Neuron (in vitro differentiated cells): ENCODE measurements around the gene DPP7.

Source experiments
- H2AFZ ChIP-seq: one replicate; pipeline ENCODE4 v1.6.1; 2013; ENCODE audit warnings: low read depth, mild to moderate bottlenecking, inconsistent platforms, low read length, moderate library complexity
- H3K27me3 ChIP-seq: one replicate; pipeline ENCODE4 v1.6.1; 2013; ENCODE audit warnings: low read length; ENCODE audit not compliant: insufficient read depth
- H3K36me3 ChIP-seq: one replicate; pipeline ENCODE4 v1.6.1; 2013; ENCODE audit warnings: low read length; ENCODE audit not compliant: insufficient read depth
- H3K4me1 ChIP-seq: one replicate; pipeline ENCODE4 v1.6.1; 2013; ENCODE audit warnings: low read length; ENCODE audit not compliant: insufficient read depth
- H3K4me3 ChIP-seq: 2 replicates; pipeline ENCODE4 v1.5.1; 2013; ENCODE audit warnings: mild to moderate bottlenecking, low read length, moderate library complexity
- H3K9me3 ChIP-seq: one replicate; pipeline ENCODE4 v1.6.1; 2013; ENCODE audit warnings: low read length

DPP7 gene

DNA sequence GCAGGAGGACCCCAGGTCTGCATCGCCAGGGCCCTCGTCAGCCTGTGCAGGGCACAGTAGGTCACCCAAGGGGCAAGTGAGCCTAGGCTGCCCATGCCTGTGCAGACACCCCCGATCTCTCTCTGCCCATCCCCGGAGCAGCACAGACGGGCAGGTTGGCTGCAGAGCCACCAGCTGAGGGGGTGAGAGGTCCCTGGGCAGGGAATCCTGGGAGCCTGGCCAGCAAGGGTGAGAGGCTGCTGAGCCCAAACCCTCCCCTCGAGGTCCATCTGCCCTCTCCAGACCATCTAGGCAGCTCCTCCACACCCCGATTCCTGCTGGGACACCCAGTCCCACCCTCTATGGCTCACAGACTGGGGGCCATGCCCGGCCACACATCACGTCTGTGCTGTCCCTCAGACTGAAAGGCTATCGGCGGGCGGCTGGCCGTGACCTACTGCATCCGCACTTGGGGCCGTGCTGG, 2.8 kb upstream of the DPP7 start:
- no peak overlapping the region for H3K4me3 ChIP-seq
- H3K27me3 ChIP-seq, result no peaks in the 10 kb centered on the region
- no peaks in the 10 kb centered on the region for H3K36me3 ChIP-seq
- H3K9me3 ChIP-seq, result no peaks in the 10 kb centered on the region
- H3K4me1 ChIP-seq, result peaks cover 20% of the 10 kb centered on the region
- no peak overlapping the region for H2AFZ ChIP-seq

- Histone ChIP-seq H2AFZ (no peak overlapping the region), H3K27me3 (no peaks in the 10 kb centered on the region), H3K4me1 (peaks cover 18% of the 10 kb centered on the region), H3K36me3 (no peaks in the 10 kb centered on the region), H3K4me3 (no peak overlapping the region), H3K9me3 (no peaks in the 10 kb centered on the region)
These were observed 2.2 kb upstream of the DPP7 start for GRCh38 chr9:137116728-137117127.

GRCh38 chr9:137116027-137116507, 1.5 kb upstream of the DPP7 start:
- no peaks in the 10 kb centered on the region for H3K36me3 ChIP-seq
- H2AFZ ChIP-seq, result no peak overlapping the region
- peaks cover 16% of the 10 kb centered on the region for H3K4me1 ChIP-seq
- no peaks in the 10 kb centered on the region for H3K27me3 ChIP-seq
- H3K9me3 ChIP-seq, result no peaks in the 10 kb centered on the region
- no peak overlapping the region for H3K4me3 ChIP-seq

GRCh38 chr9:137115394-137116026, 977 bp upstream of the DPP7 start:
- peaks cover 16% of the 10 kb centered on the region for H3K4me1 ChIP-seq
- H3K27me3 ChIP-seq, result no peaks in the 10 kb centered on the region
- no peak overlapping the region for H3K4me3 ChIP-seq
- H2AFZ ChIP-seq, result no peak overlapping the region
- H3K9me3 ChIP-seq, result no peaks in the 10 kb centered on the region
- no peaks in the 10 kb centered on the region for H3K36me3 ChIP-seq

- Histone ChIP-seq H3K4me1 (peaks cover 16% of the 10 kb centered on the region), H2AFZ (no peak overlapping the region), H3K27me3 (no peaks in the 10 kb centered on the region), H3K9me3 (no peaks in the 10 kb centered on the region), H3K4me3 (no peak overlapping the region), H3K36me3 (peaks cover 9% of the 10 kb centered on the region)
These were observed 317 bp downstream of the DPP7 start for GRCh38 chr9:137114220-137114612.

DNA sequence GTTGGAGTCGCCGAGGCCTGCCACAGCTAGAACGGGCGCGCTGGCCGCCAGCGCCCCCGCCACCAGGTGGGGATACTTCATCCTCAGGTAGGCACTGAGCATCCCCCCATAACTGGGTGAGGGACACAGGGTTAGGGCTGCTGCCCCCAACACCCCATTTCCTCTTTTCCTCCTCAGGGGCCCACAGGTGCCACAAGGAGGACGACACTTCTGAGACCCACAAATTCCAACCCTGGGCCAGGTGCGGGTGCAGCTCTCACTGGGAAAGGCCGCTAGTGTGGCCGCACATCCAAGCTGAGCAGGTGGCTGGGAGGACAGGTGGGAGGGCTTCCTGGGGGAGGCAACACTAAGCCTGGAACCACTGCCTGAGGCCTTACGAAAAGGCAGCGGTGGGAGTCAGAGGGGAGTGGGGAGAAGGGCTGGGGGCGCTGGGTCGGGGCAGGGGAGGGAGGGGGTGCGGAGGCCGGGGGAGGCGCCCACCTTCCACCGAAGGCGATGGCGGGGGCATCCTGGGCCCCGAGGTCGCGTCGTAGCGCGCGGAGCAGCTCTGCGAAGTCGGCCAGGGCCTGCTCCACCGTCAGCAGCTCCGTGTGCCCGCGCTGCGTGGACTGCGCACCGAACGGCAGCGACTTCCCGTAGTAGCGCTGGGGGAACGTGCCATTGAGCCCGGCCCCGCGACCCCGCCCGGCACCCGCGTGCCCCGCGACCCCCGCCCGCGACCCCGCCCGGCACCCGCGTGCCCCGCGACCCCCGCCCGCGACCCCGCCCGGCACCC, 961 bp downstream of the DPP7 start:
- H3K4me1 ChIP-seq, result peaks cover 16% of the 10 kb centered on the region
- no peak overlapping the region for H2AFZ ChIP-seq
- no peaks in the 10 kb centered on the region for H3K27me3 ChIP-seq
- H3K36me3 ChIP-seq, result peaks cover 15% of the 10 kb centered on the region
- H3K9me3 ChIP-seq, result no peaks in the 10 kb centered on the region
- no peak overlapping the region for H3K4me3 ChIP-seq

DNA sequence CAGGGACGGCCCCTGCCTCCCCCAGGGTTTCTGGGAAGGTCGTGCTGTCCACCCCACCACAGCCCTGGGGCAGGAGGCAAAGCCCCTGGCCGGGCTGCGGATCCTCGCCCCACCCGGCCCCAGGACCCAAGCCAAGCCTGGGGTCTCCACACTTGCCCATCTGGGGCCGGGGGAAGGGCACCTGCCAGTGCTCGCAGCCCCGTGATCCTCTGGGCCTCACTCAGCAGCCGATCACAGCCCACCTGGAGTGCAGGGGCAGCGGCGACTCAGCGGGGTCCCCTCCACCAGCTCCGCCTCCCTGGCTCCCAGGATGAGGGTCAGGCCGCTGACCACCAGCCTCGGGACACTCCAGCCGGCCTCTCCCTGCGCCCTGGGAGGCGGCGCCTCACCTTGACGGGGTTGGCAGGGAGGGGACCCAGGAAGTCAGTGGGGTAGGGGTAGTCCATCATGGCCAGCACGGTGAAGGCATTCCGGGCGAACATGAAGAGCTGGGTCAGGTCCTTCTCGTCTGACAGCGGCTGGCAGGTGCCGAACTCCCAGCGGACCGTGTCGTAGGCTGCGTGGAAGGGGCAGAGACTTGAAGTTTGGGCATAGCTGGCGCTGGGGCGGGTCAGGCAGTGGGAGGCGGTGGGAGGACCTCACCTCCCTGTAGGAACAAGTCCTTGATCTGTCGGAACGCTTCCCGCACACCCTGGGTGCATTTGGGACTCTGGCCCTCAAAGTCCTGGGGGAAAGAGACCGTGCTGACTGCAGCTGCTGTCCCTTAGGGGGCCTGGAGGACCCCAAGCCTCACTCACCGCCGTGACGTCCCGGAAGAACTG, 1.8 kb downstream of the DPP7 start:
- Histone ChIP-seq H3K4me3 (no peak overlapping the region), H3K27me3 (no peaks in the 10 kb centered on the region), H3K36me3 (peaks cover 20% of the 10 kb centered on the region), H2AFZ (no peak overlapping the region), H3K9me3 (no peaks in the 10 kb centered on the region), H3K4me1 (peaks cover 16% of the 10 kb centered on the region)

GRCh38 chr9:137111788-137112563, 2.6 kb downstream of the DPP7 start:
- Histone ChIP-seq H2AFZ (no peak overlapping the region), H3K4me3 (no peak overlapping the region), H3K27me3 (no peaks in the 10 kb centered on the region), H3K36me3 (peaks cover 28% of the 10 kb centered on the region), H3K9me3 (no peaks in the 10 kb centered on the region), H3K4me1 (peaks cover 10% of the 10 kb centered on the region)

- H3K4me1 ChIP-seq, result peaks cover 4% of the 10 kb centered on the region
- peaks cover 34% of the 10 kb centered on the region for H3K36me3 ChIP-seq
- no peaks in the 10 kb centered on the region for H3K27me3 ChIP-seq
- no peaks in the 10 kb centered on the region for H3K9me3 ChIP-seq
- no peak overlapping the region for H3K4me3 ChIP-seq
- no peak overlapping the region for H2AFZ ChIP-seq
These were observed 3.4 kb downstream of the DPP7 start for GRCh38 chr9:137110911-137111787.

DNA sequence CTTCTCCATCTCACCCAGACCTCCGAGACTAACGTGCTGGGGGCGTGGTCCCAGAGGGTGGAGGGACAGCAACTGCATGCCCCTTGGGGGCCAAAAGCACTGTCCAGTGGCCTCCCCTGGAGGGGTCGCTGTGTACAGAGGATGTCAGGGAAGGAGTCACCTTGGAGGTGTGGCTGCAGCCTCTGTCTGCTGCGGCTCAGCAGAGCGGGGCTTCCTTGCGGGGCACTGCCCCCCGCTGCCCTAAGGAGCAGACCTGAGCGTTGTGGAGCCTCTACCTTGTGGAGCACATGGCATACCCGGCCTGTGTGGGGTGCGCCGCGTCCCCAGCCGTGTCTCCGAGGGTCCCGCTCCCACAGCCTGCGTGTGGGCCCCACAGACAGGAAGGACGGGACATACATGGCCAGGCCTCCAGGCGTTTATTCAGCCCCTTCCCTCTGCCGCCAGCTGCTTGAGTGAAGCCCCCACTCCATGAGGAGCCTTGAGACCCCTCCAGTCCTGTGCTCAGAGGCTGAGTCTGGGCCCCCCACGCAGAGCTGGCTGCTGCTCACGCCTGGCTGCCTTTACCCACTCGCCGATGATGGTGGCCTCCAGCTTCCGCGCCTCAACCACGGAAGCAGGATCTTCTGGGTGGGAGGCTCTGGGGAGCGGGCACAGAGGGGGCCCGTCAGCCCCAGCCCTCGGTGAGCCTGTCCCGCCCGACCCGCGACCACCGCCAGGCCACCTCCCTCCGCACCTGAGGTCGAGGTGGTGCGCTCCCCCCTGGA, 4.2 kb downstream of the DPP7 start:
- Histone ChIP-seq H3K4me1 (no peaks in the 10 kb centered on the region), H3K9me3 (no peaks in the 10 kb centered on the region), H3K27me3 (no peaks in the 10 kb centered on the region), H2AFZ (no peak overlapping the region), H3K36me3 (peaks cover 42% of the 10 kb centered on the region), H3K4me3 (no peak overlapping the region)

DNA sequence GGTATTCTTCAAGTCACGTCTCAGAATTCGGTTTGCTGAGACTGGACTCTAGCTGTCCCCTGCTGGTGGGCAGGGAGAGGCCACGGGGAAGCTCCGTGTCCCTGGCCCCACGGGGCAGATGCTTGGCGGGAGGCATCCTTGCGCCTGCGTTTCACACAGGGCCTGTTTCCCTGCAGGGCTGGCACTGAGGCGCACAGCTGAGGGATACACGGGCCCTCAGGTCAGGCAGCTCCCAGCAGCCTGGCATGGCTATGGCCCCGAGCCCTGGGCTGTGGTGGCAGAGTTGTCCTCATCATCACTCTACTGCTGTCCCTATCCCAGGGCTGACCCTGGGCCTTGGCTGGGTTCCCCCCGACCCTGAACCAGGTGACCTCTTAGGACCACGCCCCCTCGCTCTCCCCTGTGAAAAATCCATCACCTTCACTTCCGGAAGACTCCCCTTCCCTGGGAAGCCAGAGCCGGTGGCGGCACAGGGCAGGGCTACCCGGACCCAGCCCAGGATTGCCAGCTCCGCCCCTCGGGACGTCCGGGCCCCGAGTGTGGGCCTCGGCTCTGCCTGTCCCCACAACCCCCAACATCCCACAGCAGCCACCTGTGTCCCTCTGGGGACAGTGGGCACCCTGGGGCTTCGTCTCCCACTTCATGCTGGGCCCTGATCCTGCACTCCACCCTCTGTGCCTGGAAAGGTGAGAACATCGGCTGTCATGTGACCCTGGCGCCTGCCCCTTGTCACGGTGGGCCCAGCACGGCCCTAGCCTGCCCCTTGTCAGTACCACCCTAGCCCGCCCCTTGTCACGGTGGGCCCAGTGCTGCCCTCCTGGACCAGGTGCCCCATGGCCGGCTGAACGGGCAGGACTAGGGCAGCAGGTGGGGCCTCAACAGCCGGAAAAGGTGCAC, 5.0 kb downstream of the DPP7 start:
- H2AFZ ChIP-seq, result no peak overlapping the region
- H3K27me3 ChIP-seq, result no peaks in the 10 kb centered on the region
- H3K9me3 ChIP-seq, result no peaks in the 10 kb centered on the region

More for the DNA sequence above, 5.0 kb downstream of the DPP7 start:
- no peak overlapping the region for H3K4me3 ChIP-seq
- H3K36me3 ChIP-seq, result peaks cover 46% of the 10 kb centered on the region
- no peaks in the 10 kb centered on the region for H3K4me1 ChIP-seq
